Measurements from ENCODE around the gene ARL10. TPM values are rescaled to one million over a fixed set of nuclear protein-coding genes. Genes with fewer than 3 reads are reported as not detected.

ARL10 gene
- polyA plus RNA-seq, 1 donor (not counting 4 experiments of a cell fraction or from before 2014, with no cell fraction given): 1.6 TPM

DNA sequence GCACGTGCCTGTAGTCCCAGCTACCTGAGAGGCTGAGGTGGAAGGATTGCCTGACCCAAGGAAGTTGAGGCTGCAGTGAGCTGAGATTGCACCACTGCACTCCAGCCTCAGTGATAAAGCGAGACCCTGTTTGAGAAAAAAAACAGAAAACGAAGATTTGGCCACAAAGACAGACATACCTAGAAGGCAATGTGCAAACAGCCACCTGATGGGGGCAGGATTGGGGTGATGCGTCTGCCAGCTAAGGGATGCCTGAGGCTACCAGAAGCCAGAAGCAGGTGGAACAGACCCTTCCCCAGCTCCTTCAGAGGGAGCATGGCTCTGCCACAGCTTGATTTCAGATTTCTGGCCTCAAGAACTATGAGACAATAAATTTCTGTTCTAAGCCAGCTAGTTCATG lies 26.2 kb downstream of the ARL10 start:
- peaks cover 32% of the 10 kb centered on the region for H3K79me2 ChIP-seq (ENCODE audit: control insufficient read depth, insufficient read depth, low read length)
- H4K20me1 ChIP-seq (ENCODE audit: control insufficient read depth, extremely low read depth, insufficient read depth, low read length): peaks cover 2% of the 10 kb centered on the region
- H3K27me3 ChIP-seq (ENCODE audit: control insufficient read depth, extremely low read depth, insufficient read depth, low read length): no peaks in the 10 kb centered on the region
- peaks cover 45 to 52% of the 10 kb centered on the region in 2 experiments for H3K36me3 ChIP-seq (ENCODE audit: control insufficient read depth in 2 of 2, extremely low read depth in 1 of 2, insufficient read depth in 2 of 2, low read length in 2 of 2)
- dilution Hi-C loops (cut with MboI; ENCODE audit: extremely low pct_ligation_motif_present, low sequenced_read_pairs): no loop called here
- TF ChIP-seq, protein P1, sequence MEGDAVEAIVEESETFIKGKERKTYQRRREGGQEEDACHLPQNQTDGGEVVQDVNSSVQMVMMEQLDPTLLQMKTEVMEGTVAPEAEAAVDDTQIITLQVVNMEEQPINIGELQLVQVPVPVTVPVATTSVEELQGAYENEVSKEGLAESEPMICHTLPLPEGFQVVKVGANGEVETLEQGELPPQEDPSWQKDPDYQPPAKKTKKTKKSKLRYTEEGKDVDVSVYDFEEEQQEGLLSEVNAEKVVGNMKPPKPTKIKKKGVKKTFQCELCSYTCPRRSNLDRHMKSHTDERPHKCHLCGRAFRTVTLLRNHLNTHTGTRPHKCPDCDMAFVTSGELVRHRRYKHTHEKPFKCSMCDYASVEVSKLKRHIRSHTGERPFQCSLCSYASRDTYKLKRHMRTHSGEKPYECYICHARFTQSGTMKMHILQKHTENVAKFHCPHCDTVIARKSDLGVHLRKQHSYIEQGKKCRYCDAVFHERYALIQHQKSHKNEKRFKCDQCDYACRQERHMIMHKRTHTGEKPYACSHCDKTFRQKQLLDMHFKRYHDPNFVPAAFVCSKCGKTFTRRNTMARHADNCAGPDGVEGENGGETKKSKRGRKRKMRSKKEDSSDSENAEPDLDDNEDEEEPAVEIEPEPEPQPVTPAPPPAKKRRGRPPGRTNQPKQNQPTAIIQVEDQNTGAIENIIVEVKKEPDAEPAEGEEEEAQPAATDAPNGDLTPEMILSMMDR (optimal IDR thresholded peaks at IDR 0.05 in 1 of 3, IDR thresholded peaks at IDR 0.05 in 1 of 3, conservative IDR thresholded peaks at IDR 0.05 in 1 of 3; ENCODE audit: extremely low read depth in 1 of 3, insufficient read depth in 2 of 3, low read length in 3 of 3): no peak
- no peak for TF ChIP-seq EZH2 (IDR thresholded peaks at IDR 0.05; ENCODE audit: low read length)
- no peak overlapping the region for H3K4me3 ChIP-seq (ENCODE audit: control insufficient read depth in 2 of 3, extremely low read depth in 1 of 3, insufficient read depth in 2 of 3, low read depth in 1 of 3, low read length in 3 of 3)
- H3K9me1 ChIP-seq (ENCODE audit: control insufficient read depth, extremely low read depth, insufficient read depth, low read length): no peaks in the 10 kb centered on the region
- no peak overlapping the region for H3K4me2 ChIP-seq (ENCODE audit: control insufficient read depth, extremely low read depth, insufficient read depth, low read depth, low read length)
- H3K4me1 ChIP-seq (ENCODE audit: control insufficient read depth, extremely low read depth, insufficient read depth, low read length): peaks cover 16% of the 10 kb centered on the region
- H2AFZ ChIP-seq (ENCODE audit: control insufficient read depth, low read length): no peak overlapping the region
- FAIRE-seq (no peak), DNase-seq (ENCODE audit: low read depth, low spot score) (no peak)
- no peak overlapping the region for H3K9ac ChIP-seq (ENCODE audit: control insufficient read depth, extremely low read depth, insufficient read depth, low read length)
- no peak overlapping the region for H3K27ac ChIP-seq (ENCODE audit: control insufficient read depth, insufficient read depth, low read length)
- H3K9me3 ChIP-seq (ENCODE audit: control insufficient read depth, low read depth, low read length): no peaks in the 10 kb centered on the region

DNA sequence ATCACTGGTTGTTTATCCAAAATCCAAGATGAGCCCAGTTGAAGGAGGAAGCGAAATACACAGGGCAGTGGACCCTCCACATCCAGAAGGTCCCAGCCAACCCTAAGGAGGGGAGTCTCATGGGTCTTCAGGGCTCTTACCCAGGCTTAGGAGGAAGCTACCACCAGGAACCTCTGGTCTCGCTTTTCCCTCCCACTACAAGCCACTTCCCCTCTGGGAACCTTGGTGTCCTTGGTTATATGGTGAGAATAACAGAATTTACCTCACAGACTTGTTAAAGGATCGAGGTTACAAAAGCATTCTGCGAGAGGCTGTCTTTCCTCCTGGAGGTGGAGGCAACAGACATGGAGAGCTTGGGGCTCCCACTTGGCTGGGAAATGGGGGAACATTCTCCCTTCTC lies 26.7 kb downstream of the ARL10 start:
- Histone ChIP-seq H2AFZ (ENCODE audit: control insufficient read depth, low read length) (no peak overlapping the region), H3K36me3 (ENCODE audit: control insufficient read depth in 2 of 2, extremely low read depth in 1 of 2, insufficient read depth in 2 of 2, low read length in 2 of 2) (peaks cover 47 to 53% of the 10 kb centered on the region in 2 experiments), H3K27ac (ENCODE audit: control insufficient read depth, insufficient read depth, low read length) (no peak overlapping the region), H3K79me2 (ENCODE audit: control insufficient read depth, insufficient read depth, low read length) (peaks cover 31% of the 10 kb centered on the region), H3K4me3 (ENCODE audit: control insufficient read depth in 2 of 3, extremely low read depth in 1 of 3, insufficient read depth in 2 of 3, low read depth in 1 of 3, low read length in 3 of 3) (no peak overlapping the region), H3K9ac (ENCODE audit: control insufficient read depth, extremely low read depth, insufficient read depth, low read length) (no peak overlapping the region), H3K4me2 (ENCODE audit: control insufficient read depth, extremely low read depth, insufficient read depth, low read depth, low read length) (no peak overlapping the region), H4K20me1 (ENCODE audit: control insufficient read depth, extremely low read depth, insufficient read depth, low read length) (no peaks in the 10 kb centered on the region), H3K9me1 (ENCODE audit: control insufficient read depth, extremely low read depth, insufficient read depth, low read length) (no peaks in the 10 kb centered on the region), H3K27me3 (ENCODE audit: control insufficient read depth, extremely low read depth, insufficient read depth, low read length) (no peaks in the 10 kb centered on the region), H3K9me3 (ENCODE audit: control insufficient read depth, low read depth, low read length) (no peaks in the 10 kb centered on the region), H3K4me1 (ENCODE audit: control insufficient read depth, extremely low read depth, insufficient read depth, low read length) (peaks cover 11% of the 10 kb centered on the region)
- dilution Hi-C loops (cut with MboI; ENCODE audit: extremely low pct_ligation_motif_present, low sequenced_read_pairs): no loop called here
- DNase-seq (ENCODE audit: low read depth, low spot score) (no peak), FAIRE-seq (no peak)
- TF ChIP-seq, protein P1 (optimal IDR thresholded peaks at IDR 0.05 in 1 of 3, IDR thresholded peaks at IDR 0.05 in 1 of 3, conservative IDR thresholded peaks at IDR 0.05 in 1 of 3; ENCODE audit: extremely low read depth in 1 of 3, insufficient read depth in 2 of 3, low read length in 3 of 3): no peak
- no peak for TF ChIP-seq EZH2 (IDR thresholded peaks at IDR 0.05; ENCODE audit: low read length)

Data from keratinocyte (primary cell).